Psoas muscle (tissue), 8 donors: ENCODE data around the gene TICAM2. TPM values are rescaled to one million over a fixed set of nuclear protein-coding genes. Genes with fewer than 3 reads are reported as not detected.

Source experiments
- ATAC-seq, 4 donors: fragments of 200-7000 bp; cut with Tn5 transposase; one replicate each; pipeline ENCODE4 v1.9.1; 2020; ENCODE audit warnings: moderate library complexity in 3 of 4, mild to moderate bottlenecking in 2 of 4
- DNase-seq, 2 donors: peaks; one replicate each; pipeline ENCODE4 v3.0.0-alpha.2; 2020
- H3K27ac ChIP-seq: fragments of 200-600 bp; one replicate; pipeline ENCODE4 v1.8.0; 2022
- H3K27me3 ChIP-seq, 3 donors: fragments of 200-600 bp in 1 of 3; one replicate each; pipeline versions ENCODE4 v1.6.1 to v1.8.0; 2013 to 2022; ENCODE audit warnings: low read length in 2 of 3, mild to moderate bottlenecking in 2 of 3, moderate library complexity in 1 of 3; ENCODE audit not compliant: insufficient read depth in 3 of 3
- H3K36me3 ChIP-seq, 2 donors: fragments of 200-600 bp in 1 of 2; one replicate each; pipeline versions ENCODE4 v1.6.1 to v1.8.0; 2013 to 2022; ENCODE audit warnings: low read depth in 1 of 2, mild to moderate bottlenecking in 1 of 2, moderate library complexity in 1 of 2; ENCODE audit not compliant: insufficient read depth in 1 of 2
- H3K4me1 ChIP-seq: fragments of 200-600 bp; one replicate; pipeline ENCODE4 v1.8.0; 2022
- H3K4me3 ChIP-seq: fragments of 200-600 bp; one replicate; pipeline ENCODE4 v1.8.0; 2022; ENCODE audit warnings: mild to moderate bottlenecking
- H3K9me3 ChIP-seq: fragments of 200-600 bp; one replicate; pipeline ENCODE4 v1.8.0; 2022
- WGBS, 3 donors: extraction: QIAGEN DNeasy Blood & Tissue Kit; methylation state at CpG; one replicate each; pipeline versions ENCODE4 v1.1.6 to v1.1.7; 2013; 5-methylcytosine and 5-hydroxymethylcytosine counted together
- intact Hi-C, 2 donors: fragments of 100-400 bp; cut with DNase I; formaldehyde crosslinking; loops; one replicate each; pipeline versions ENCODE4 v1.11.0 to v1.14.2; 2022
- polyA plus RNA-seq, 3 donors: library from polyadenylated mRNA; stranded (reverse); fragments of 200-250 nt; gene quantifications; one replicate each; pipeline ENCODE4 v1.2.3, GENCODE V29; 2013
- total RNA-seq, 4 donors: library from RNA; stranded (reverse); fragmentation: NEBNext Ultra II Directional in 2 of 4; extraction: Animal tissue kit (Norgen Biotek cat#: 25700) in 2 of 4; gene quantifications; one replicate each; pipeline versions ENCODE4 v1.2.1 to v1.2.4, GENCODE V29; 2021 to 2023
- TF ChIP-seq, protein P1 (sequence below): fragments of 200-600 bp; IDR thresholded peaks from one replicate; pipeline ENCODE4 v1.8.0; 2022; ENCODE audit warnings: antibody characterized with exemption
- donor health status: healthy with polysubstance abuse.
- donor health status: DM: no; HTN: no; CAD: no; lungs with moderate emphysema.
- donor health status: Bipolar disorder and iron deficiency.
- donor health status: healthy.
- donor health status: DM: yes; HTN: yes; CAD: no.
- donor health status: DM: no; HTN: no; CAD: no.
- donor health status: DM: no; HTN: no; CAD: no.
- donor health status: DM: yes; HTN: yes; CAD: no.

The TICAM2 gene
- total and polyA plus RNA-seq, 7 donors, result 0.63 to 4.9 (median 1.3) TPM

DNA sequence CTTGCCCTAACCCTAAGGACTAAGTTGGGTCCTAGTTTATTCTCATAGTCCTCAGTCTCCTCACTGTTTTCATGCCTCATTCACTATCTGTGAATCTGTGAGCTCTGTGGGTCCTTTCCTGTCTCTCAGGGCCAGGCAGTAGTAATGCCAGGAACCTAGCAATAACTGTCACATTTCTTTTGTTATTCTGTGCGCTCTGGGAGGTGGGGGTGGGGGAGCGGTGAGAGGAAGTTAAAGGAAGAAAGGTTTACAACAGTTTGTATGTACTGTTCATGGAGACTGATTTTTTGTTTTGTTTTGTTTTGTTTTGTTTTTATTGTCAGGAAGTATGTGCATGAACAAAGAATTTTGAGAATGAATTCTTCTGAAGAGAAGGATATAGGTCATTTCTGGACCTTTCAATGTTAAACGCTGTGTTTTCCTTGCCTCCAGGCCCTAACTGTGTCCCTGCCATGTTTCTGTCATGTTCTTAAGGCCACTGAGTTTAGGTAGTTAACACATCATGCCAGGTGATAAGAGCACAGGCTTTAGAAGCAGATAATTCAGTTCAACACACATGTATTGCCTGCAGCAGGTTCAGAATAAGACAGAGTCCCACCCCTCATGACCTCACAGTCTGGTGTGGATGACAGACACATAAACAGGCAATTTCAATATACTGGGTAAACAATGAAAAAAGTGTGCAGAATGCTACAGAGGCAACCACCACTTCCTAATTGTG lies 44.5 kb downstream of the TICAM2 start:
- no peaks in the 10 kb centered on the region for H3K9me3 ChIP-seq
- 63 to 71% (median 70%) methylated on average over 3 of the region's 3 CpGs for WGBS, 3 donors
- no peak overlapping the region for H3K4me3 ChIP-seq
- DNase-seq (no peak), ATAC-seq (peak in 1 of 4 donors; percentile 37)
- H3K36me3 ChIP-seq, result no peaks in the 10 kb centered on the region
- no peak overlapping the region for H3K27ac ChIP-seq
- TF ChIP-seq, protein P1, sequence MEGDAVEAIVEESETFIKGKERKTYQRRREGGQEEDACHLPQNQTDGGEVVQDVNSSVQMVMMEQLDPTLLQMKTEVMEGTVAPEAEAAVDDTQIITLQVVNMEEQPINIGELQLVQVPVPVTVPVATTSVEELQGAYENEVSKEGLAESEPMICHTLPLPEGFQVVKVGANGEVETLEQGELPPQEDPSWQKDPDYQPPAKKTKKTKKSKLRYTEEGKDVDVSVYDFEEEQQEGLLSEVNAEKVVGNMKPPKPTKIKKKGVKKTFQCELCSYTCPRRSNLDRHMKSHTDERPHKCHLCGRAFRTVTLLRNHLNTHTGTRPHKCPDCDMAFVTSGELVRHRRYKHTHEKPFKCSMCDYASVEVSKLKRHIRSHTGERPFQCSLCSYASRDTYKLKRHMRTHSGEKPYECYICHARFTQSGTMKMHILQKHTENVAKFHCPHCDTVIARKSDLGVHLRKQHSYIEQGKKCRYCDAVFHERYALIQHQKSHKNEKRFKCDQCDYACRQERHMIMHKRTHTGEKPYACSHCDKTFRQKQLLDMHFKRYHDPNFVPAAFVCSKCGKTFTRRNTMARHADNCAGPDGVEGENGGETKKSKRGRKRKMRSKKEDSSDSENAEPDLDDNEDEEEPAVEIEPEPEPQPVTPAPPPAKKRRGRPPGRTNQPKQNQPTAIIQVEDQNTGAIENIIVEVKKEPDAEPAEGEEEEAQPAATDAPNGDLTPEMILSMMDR, result no peak
- intact Hi-C loops, result no loop called here
- peaks cover 17% of the 10 kb centered on the region for H3K4me1 ChIP-seq
- H3K27me3 ChIP-seq, result peaks cover 0 to 2% (median 0%) of the 10 kb centered on the region in 3 donors

DNA sequence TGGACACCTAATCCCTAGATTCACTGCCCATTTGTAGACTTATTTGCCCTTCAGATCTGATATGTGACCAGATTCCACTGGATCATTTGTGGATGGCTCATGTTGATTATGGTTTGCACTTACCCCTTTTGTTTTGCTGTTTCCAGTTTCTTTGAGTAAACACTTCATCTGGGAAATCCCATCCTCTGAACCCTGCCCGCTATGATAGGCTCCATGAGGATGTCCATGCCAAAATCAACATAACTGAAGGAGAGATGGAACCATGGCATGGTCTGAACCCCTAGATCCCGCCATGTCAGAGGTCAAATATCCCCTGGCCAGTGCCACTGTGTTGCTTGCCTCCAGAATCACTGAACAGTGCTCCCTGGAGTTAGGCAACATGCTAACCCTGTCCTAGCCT lies 46.0 kb downstream of the TICAM2 start:
- no peak for ATAC-seq
- TF ChIP-seq, protein P1, result no peak
- WGBS, 3 donors, result 93 to 98% (median 93%) methylated on average over 2 of the region's 2 CpGs

DNA sequence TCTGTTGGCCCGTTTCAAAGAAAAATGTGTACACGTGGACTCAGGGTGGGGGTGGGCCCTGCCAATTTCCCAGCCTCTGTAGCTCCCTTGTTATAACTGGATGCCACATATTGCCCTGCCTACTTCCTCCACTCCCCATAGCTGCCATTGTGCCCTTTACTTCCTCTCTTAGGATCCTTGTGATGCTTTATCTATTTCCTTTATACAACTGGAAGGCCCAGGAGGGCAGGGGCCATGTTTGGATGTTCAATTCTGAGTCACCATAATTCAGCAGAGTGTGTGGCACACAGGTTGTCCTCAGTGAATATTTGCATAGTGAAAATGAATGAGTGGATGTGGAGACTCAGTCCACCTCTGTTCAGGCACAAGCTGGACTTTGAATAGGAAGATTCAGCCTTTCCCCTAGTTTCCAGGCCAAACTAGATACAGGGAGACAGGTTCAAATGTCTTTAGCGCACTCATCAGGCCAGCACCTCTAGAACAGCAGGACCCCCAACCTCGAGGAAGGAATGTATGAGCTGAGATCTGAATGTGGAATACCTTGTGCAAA lies 47.1 kb downstream of the TICAM2 start:
- Histone ChIP-seq H3K9me3 (no peaks in the 10 kb centered on the region), H3K27me3 (peaks cover 0 to 2% (median 0%) of the 10 kb centered on the region in 3 donors), H3K4me3 (no peak overlapping the region), H3K27ac (no peak overlapping the region), H3K36me3 (no peaks in the 10 kb centered on the region), H3K4me1 (peaks cover 17% of the 10 kb centered on the region)
- intact Hi-C loops, result no loop called here
- TF ChIP-seq, protein P1, result no peak
- DNase-seq (no peak), ATAC-seq (no peak)
- WGBS, 3 donors, result 87 to 91% (median 90%) methylated on average over 4 of the region's 4 CpGs

More for the DNA sequence above, 46.0 kb downstream of the TICAM2 start:
- no peak for DNase-seq
- Histone ChIP-seq H3K4me1 (peaks cover 17% of the 10 kb centered on the region), H3K9me3 (no peaks in the 10 kb centered on the region), H3K27me3 (peaks cover 0 to 2% (median 0%) of the 10 kb centered on the region in 3 donors), H3K36me3 (no peaks in the 10 kb centered on the region), H3K4me3 (no peak overlapping the region), H3K27ac (no peak overlapping the region)
- intact Hi-C loops, result no loop called here

DNA sequence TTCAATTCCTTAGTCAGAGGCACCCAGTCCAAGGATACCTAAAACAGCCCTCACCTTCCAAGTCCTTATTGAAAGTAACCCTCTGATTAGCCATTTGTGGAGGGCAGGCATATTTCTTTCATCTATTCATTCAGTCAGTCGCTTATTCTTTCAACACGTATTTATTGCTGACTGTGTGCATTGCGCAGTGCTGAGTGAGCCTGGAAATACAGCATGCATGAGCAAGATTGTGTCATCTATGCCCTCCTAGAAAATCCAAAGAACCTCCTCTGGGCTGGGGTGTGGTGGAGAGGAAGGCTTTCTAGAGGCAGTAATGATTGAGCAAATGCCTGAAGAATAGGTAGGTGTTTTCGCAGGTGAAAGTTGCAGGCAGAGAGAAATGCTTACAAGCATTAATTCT lies 49.2 kb downstream of the TICAM2 start:
- no peaks in the 10 kb centered on the region for H3K4me1 ChIP-seq
- no peak overlapping the region for H3K27ac ChIP-seq
- DNase-seq (no peak), ATAC-seq (peak in 1 of 4 donors; percentile 36)
- 95 to 96% (median 96%) methylated on average over 4 of the region's 4 CpGs for WGBS, 3 donors
- peaks cover 0 to 2% (median 0%) of the 10 kb centered on the region in 3 donors for H3K27me3 ChIP-seq
- no peaks in the 10 kb centered on the region for H3K36me3 ChIP-seq
- TF ChIP-seq, protein P1, result no peak
- intact Hi-C loops, result no loop called here
- H3K9me3 ChIP-seq, result no peaks in the 10 kb centered on the region
- H3K4me3 ChIP-seq, result no peak overlapping the region
